NCI-H524 (cell line): ENCODE data around the gene PUS1.
"Not testable (repeated sequence)": the region's sequence is repeated elsewhere in the genome, so short reads cannot be mapped to it uniquely, and the experiment has no call there.

Experiments used
- DNase-seq, 2 experiments: peaks; one replicate each; lab custom pipeline; 2025; lab: John Stamatoyannopoulos, UW

Gene PUS1

DNA sequence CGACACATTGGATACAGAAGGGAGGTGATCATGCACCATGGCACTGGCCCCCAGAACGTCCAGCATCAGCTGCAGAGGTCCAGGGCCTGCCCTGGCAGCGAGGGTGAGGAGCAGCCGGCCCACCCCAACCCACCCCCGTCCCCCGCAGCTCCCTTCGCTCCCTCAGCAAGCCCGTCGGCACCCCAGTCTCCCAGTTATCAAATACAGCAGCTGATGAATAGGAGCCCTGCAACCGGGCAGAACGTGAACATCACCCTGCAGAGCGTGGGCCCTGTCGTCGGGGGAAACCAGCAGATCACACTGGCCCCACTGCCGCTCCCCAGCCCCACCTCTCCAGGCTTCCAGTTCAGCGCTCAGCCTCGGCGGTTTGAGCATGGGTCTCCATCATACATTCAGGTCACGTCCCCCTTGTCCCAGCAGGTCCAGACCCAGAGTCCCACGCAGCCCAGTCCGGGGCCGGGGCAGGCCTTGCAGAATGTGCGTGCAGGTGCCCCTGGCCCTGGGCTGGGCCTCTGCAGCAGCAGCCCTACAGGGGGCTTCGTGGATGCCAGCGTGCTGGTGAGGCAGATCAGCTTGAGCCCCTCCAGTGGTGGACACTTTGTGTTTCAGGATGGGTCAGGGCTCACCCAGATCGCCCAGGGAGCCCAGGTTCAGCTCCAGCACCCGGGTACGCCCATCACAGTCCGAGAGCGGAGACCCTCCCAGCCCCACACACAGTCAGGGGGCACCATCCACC is 31.7 kb downstream of the PUS1 start:
- DNase-seq = not testable (repeated sequence)

DNA sequence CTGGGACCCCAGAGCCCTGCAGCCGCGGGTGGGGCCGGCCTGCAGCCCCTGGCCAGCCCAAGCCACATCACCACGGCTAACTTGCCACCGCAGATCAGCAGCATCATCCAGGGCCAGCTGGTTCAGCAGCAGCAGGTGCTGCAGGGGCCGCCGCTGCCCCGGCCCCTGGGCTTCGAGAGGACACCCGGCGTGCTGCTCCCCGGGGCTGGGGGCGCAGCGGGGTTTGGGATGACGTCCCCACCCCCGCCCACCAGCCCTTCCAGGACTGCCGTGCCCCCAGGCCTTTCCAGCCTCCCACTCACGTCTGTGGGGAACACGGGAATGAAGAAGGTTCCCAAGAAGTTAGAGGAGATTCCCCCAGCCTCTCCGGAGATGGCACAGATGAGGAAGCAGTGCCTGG is 32.3 kb downstream of the PUS1 start:
- not testable (repeated sequence) for DNase-seq

DNA sequence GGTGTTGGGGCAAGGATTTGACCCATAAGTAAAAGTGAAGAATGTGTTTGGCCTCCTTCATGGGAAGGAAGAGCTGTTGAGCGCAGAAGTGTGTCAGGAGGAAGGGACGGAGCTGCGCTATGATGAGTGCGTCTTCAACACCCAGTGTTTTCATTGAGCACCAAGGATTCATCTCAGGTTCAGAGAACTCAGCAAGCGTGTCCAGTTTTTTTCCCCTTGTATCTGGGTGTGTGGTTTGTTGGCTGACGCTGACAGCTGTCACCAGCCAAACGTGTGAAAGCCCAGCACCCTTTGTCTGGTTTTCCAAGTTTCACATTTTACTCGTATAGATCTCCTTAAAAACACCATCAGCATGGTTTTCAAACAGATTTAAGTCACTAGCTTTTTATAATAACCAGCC is 33.0 kb downstream of the PUS1 start:
- no peak for DNase-seq

DNA sequence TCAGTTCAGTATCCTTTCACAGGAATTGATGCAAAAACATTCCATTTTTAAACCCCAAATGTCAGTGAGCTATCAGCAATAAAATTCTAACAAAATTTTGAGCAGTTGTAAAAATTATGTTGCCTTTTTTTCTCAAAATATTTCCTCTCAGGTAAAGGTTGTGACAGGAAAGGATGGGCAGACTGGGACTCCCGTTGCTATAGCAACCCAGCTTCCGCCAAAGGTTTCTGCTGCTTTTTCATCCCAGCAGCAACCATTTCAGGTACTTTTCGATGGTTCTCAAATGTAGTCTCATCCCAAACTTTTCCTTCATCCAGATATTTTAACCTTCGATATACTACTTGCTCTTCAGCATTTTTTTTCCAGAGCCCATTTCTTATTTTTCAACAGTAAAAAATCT is 34.3 kb downstream of the PUS1 start:
- DNase-seq = no peak

DNA sequence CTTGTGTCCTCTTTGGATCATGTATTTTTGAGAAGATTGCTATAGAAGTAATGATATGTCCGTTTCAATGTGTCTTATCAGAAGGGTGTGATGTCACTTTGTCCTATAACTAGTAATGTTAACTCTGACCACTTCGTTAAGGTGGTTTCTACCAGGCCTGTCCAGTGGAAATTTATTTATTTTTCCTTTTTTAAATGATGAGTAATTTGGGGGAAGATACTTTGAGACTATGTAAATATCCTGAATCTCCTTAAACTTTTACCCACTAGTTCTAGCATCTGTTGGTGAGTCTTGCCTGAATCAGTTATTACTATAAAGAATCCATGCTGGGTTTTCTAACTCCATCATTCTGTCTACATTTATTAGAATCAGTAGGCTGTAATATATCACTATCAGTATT is 36.0 kb downstream of the PUS1 start:
- no peak for DNase-seq

DNA sequence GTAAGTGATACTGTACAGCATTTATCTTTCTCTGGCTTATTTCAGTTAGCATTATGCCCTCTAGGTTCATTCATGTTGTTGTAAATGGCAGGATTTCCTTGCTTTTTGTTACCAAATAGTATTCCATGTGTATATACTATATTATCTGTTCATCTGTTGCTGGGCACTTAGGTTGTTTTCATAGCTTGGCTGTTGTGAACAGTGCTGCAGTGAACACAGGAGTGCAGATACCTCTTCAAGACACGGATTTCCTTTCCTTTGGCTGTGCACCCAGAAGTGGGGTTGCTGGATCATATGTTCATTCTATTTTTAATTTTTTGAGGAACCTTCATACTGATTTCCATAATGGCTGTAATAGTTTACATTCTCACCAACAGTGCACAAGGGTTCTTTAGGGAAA is 42.1 kb downstream of the PUS1 start:
- no peak for DNase-seq

DNA sequence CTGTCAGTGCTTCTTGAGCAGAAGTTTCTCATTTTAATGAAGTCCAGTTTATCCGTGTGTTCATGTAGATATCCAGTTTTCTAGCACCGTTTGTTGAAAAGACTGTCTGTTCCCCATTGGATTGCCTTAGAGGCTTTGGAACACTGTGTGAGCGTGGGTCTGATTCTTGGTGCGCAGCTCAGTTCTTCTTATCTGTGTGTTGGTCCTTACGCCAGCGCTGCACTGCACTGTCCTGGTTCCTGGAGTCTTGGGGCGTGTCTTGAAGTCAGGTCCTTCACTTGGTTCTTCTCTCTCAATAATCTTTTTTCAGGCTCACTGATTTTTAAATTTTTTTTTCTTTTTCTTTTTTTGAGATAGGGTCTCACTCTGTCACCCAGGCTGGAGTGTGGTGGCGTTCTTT is 46.2 kb downstream of the PUS1 start:
- DNase-seq = no peak

DNA sequence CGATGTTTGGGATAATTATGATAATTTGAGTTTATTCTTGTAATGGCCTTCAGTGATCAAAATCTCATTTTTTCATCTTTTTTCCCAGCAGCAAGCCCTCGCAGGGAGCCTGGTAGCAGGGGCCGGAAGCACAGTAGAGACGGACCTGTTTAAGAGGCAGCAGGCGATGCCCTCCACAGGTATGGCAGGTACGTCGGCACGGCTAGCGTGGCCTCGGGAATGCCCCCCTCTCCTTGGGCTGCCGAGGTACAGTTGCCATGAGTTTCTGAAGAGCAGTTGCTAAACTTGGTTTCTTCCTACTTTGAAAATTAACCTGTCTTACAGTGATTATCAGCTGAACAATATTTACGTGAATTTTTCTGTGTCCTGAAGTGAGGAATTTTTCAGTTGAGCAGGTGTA is 50.5 kb downstream of the PUS1 start:
- DNase-seq = no peak

DNA sequence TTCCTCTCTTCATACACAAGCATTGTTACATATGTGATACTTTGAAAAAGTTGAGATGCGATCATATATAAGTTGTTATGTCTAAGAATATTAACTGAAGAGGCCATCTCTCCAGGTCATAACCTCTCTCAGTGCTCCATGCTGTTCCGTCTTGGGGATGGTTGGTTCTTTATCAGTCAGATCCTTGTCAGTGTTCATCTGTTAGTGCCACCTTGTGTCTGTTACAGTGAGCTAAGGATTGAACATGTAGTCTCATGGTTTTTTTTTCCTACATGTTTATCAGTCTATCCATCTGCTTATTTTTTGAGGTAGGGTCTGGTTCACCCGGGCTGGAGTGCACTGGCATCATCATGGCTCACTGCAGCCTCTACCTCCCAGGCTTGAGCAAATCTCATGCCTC is 51.2 kb downstream of the PUS1 start:
- DNase-seq = peak in 1 of 2 experiments; percentile 3

DNA sequence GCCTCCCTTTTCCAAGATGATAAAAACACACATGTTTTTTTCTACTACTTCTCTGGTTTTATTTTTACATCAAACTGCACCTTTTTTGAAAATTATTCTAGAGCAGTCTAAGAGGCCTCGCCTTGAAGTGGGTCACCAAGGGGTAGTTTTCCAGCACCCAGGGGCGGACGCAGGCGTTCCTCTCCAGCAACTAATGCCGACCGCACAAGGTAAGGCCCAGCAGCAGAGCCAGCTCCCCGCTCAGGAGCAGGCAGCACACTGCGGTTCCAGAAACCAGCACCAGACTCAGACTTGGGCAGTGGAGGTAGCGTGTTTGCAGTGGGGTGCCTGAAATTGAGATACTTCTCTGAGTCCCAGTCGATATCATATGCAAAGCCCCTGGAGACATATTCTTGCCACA is 52.3 kb downstream of the PUS1 start:
- DNase-seq = no peak

DNA sequence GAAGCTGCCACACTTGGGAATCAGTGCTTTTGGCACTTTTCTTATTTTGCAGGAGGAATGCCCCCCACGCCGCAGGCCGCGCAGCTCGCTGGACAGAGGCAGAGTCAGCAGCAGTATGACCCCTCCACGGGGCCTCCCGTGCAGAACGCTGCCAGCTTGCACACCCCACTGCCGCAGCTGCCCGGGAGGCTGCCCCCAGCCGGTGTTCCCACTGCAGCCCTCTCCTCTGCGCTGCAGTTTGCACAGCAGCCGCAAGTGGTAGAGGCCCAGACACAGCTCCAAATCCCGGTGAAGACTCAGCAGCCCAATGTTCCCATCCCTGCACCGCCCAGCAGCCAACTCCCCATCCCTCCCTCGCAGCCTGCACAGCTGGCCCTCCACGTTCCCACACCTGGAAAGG is 53.0 kb downstream of the PUS1 start:
- no peak for DNase-seq

DNA sequence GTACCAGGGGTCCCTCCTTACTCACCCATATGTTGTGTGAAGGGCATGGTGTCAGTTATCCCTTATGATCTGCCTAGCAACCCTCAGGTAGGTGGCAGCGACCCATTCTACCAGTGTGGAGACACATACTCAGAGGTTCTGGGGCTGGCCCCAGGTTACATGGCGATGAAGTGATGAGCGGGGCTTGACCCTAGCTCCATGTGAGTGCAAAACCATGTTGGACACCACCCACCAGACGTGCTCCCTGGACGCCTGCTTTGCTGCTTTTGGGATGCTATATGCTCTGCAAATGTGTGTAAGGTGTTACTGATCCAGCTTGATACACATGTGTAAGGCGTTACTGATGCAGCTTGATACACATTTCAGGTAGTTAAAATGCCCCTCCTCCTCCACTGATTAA is 54.0 kb downstream of the PUS1 start:
- no peak for DNase-seq

DNA sequence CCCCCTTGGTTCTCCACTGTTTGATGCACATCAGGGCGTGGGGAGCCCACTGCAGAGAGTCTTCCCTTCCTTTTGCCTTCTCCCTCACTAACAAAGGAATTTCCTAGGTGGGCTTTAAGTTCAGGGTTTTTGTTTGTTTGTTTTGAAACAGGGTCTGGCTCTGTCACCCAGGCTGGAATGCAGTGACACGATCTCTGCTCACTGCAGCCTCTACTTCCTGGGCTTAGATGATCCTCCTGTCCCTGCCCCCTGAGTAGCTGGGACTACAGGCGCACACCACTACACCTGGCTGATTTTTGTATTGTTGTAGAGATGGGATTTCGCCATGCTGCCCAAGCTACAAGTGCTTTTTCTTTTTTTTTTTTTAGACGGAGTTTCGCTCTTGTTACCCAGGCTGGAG is 54.5 kb downstream of the PUS1 start:
- no peak for DNase-seq

DNA sequence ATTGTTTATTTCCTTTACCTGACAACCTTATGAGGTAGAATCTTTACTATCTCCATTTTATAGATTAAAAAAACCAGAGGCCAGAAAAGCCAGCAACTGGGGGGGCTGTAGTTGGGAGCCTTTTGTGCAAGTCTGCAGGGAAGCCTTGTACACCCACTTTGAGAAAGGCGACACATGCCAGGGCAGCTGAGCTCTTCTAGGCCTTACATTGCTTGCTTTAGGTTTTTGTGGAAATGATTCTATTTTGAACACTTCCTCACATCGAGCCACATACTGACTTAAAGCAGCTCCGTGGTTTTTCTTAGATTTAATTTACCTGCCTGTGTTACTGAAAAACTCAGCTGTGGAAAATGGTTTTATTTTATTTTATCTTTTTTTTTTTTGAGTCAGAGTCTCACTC is 55.3 kb downstream of the PUS1 start:
- DNase-seq = no peak

DNA sequence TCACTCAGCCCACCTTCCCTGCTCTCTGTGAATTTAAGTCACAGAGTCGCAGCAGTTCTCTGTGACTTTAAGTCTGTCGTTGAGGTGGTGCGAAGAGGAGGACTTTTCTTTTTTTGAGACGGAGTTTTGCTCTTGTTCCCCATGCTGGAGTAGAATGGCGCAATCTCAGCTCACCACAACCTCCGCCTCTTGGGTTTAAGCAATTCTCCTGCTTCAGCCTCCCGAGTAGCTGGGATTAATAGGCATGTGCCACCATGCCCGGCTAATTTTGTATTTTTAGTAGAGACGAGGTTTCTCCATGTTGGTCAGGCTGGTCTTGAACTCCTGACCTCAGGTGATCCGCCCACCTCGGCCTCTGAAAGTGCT is 56.4 kb downstream of the PUS1 start:
- DNase-seq = not testable (repeated sequence)

DNA sequence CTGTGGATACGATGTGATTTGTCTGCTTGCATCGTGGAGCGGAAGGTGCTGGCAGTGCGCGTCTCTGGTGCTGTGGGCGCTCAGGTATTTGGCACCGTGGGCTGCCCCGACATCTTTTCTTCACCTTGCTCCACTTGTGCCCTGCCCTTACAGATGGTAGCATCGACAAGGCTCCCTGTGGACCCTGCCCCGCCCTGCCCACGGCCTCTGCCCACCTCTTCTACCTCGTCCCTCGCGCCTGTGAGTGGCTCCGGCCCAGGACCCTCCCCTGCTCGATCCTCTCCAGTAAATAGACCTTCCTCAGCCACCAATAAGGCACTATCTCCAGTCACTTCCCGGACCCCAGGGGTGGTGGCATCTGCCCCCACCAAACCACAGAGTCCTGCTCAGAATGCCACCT is 57.3 kb downstream of the PUS1 start:
- DNase-seq = no peak

DNA sequence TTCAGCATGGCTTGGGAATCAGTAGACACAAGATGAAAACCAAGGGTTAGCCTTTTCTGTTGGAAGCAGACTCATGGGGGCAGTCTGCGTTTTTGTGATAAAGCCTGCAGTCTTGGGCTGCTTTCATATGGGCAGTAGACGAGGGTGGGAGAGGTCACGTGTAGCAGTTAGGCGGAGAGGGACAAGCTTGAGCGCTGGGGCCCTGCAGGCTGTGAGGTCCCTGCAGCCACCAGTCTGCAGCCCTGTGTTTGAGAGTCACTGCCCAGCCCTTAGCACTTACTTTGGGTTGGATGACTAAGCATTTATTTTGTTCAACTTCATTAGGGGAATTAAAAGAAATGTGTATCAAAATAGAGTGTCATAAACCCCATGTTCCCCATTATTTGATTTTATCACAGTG is 57.8 kb downstream of the PUS1 start:
- DNase-seq = no peak

DNA sequence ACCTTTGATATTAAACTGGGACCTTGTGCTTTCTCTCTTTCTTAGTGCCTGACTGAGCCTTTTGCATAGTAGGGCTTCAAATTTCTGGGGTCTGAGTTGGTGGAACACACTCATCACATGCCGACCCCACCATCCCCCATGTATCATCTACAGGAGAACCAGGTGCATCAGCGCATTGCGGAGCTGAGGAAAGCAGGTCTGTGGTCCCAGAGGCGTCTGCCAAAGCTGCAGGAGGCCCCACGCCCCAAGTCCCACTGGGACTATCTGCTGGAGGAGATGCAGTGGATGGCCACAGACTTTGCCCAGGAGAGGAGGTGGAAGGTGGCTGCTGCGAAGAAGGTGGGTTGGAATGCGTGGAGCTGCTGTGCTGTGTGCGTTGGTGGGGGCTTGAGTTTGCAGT is 58.5 kb downstream of the PUS1 start:
- no peak for DNase-seq

DNA sequence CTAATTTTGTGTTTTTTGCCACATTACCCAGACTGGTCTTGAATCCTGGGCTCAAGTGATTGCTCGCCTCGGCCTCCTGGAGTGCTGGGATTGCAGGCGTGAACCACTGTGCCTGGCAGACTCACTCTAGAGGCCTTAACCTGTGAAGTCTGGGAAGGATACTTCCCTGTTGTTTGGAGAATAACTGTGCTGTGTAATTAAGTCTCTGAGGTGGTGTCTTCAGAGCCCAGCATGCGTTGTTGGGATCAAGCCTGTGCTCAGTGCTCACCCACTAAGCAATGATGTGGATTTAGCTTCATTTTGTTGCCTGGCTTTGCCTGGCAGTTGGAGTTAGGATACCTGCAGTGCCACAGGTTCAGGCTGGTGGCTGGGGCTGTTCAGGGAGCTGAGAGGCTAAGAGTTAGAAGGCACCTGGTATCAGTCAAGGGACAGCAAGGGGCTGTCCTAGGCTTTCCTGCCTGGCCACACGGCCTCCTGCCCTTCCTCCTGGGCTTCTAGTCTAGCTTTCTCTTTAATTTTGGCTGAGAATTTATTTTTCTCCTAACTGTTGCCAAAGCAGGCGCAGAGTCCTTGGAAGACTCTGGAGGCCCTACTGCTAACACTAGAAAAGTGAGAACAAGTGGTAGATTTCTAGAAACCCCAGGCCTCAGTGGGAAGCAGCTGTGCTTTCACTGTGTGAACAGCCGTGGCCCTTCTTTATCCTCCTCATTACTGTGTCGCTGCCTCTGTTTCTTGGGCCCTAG is 59.1 kb downstream of the PUS1 start:
- DNase-seq = no peak

DNA sequence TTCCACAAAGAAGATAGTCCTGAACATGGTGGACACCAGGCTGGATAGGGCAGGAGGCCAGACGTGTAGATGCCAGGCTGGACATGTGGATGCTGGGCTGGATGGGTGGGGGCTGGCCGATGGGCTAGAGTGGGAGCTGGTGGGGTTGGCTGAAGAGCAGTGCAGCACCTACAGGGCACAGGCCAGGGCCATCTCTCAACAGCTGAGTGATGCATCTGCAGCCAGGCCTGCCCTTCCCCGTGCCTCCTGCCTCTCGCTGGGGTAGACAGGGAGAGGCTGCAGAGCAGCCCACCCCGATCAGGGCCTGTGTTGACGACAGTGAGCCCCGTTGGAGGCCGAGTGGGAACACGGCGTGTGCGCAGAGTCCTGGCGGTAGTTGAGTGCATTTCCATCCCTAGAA is 59.9 kb downstream of the PUS1 start:
- DNase-seq = no peak

DNA sequence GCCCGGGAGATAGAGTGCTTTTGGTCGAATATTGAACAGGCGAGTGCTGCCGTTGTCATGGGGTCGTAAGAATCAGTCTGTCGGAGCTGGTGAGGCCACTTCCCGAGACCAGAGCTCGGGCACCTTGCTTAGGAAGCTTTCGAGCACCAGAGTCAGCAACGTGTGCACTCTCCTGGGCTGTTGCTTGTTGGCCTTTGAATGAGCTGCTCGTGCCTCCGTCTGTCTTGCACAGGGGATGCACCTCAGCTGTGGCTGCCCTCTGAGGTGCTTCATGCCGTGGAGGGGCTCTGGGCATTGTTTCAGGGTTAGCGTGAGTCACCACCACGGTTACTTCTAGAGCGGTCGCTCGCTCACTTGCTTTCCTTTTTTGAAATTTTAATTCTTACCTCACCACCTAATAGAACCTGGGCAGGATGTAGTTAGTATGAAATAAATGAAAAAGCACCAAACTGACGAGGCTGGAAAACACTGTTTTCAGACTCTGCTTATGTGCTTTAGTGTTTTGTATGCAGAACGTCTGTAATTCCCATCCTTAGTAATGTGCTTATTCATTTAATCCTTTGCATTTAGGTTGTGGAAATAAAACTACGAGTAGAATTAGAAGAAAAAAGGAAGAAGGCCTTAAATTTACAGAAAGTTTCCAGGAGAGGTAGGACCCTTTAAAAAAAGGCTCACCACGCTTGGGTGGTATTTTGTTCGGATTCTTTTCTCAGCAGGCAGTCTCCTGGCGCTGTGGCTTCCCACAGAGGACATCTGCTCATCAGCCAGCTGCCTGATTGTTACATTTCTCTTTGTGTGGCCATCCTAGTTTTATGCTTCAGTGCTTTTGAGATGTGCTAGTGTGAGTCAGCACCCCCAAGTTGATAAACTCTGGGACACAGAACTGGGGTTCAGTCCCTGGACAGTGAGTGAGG is 61.2 kb downstream of the PUS1 start:
- DNase-seq = no peak

DNA sequence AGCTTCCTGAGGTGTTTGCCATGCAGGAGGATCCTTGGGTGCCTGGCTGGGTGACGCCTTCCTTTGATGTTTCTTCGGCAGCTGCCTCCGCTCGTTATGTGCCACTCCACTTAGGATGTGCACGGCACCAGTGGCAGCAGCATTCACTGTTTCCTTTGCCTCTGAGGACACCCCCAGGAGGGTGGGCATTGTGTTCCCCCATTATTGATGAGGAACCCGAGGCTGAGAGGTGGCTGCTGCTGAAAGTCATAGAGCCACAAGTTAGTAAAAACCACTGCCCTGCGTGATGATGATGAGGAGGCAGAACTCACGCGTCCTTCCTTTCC is 61.9 kb downstream of the PUS1 start:
- no peak for DNase-seq

DNA sequence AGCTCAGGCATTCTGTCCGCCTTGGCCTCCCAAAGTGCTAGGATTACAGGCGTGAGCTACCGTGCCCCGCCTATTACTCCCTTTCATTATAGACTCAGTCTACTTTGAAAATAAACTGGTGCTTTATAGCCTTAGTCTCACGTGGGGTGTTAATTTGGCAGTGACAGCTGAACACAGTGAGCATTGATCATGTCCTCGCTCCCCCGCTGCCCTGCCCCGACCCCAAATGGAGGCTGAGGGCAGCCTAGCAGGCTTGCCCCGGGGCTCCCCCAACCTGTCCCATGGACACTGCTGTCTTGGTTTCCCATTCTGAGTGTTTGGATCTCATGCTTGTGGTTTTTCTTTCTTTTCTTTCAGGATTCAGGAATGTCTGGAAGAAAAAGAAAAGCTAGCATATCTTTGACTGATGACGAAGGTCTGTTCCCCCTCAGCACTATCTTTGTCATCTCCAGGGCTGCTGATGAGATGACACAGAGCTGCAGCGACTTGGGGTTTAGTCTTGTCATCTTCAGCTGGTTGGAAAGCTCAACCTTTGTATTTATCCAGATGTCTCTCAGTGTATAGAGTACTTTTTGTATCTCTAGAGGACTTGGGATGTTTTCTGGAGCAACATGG is 62.8 kb downstream of the PUS1 start:
- no peak for DNase-seq
